SU-DHL-6 (cell line): Measurements from ENCODE around the gene ZDHHC19.

Source experiments
- EZH2phosphoT487 ChIP-seq: fragments of 200-600 bp; sonication (generic), shearing (Covaris generic); conservative IDR thresholded peaks from 2 replicates; pipeline ENCODE4 v1.6.1; 2018; ENCODE audit warnings: mild to moderate bottlenecking, antibody characterized with exemption, low read length, moderate library complexity, mixed read lengths
- TF ChIP-seq, protein P1 (sequence below): fragments of 200-600 bp; sonication (generic); IDR thresholded peaks from one replicate; pipeline ENCODE4 v1.5.1; 2017; ENCODE audit warnings: antibody characterized with exemption, mild to moderate bottlenecking, low read length, moderate library complexity; ENCODE audit not compliant: insufficient read depth, poor library complexity, severe bottlenecking

DNA sequence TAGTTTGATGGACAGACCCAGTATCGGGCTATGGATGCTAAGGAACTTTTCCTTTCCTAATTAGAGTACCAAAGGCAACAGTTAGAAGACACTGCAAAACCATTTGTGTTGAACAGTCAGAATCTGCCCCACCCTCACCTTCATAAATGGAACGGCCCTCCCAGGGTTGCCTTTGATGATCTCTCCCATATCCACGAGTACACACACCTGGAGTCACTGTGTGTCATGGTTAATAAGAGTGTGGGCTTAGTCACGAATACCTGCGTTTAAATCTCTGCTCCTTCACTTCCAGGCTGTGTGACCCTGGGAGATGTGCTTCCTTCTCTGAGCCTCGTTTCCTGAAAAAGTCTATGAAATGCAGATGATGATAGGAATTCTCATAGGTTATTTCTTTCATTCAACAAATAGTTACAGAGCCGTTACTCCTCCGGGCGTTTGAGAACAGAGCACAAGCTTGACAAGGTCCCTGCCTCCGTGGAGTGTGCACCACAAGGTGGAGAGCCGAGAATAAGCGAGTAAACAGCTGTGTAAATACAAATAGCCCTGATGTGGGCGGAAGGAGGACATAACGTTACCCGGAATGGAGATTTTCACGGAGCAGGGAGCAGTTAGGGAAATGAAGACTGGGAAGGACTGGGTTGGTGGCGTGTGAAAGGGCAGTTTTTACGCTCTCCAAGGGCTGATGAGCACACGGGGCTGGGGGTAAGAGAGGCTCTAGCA, 11.8 kb upstream of the ZDHHC19 start:
- TF ChIP-seq, protein P1, sequence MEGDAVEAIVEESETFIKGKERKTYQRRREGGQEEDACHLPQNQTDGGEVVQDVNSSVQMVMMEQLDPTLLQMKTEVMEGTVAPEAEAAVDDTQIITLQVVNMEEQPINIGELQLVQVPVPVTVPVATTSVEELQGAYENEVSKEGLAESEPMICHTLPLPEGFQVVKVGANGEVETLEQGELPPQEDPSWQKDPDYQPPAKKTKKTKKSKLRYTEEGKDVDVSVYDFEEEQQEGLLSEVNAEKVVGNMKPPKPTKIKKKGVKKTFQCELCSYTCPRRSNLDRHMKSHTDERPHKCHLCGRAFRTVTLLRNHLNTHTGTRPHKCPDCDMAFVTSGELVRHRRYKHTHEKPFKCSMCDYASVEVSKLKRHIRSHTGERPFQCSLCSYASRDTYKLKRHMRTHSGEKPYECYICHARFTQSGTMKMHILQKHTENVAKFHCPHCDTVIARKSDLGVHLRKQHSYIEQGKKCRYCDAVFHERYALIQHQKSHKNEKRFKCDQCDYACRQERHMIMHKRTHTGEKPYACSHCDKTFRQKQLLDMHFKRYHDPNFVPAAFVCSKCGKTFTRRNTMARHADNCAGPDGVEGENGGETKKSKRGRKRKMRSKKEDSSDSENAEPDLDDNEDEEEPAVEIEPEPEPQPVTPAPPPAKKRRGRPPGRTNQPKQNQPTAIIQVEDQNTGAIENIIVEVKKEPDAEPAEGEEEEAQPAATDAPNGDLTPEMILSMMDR: no peak
- no peak for TF ChIP-seq EZH2phosphoT487
